ENCODE data around the gene RASGRF2.

DNA sequence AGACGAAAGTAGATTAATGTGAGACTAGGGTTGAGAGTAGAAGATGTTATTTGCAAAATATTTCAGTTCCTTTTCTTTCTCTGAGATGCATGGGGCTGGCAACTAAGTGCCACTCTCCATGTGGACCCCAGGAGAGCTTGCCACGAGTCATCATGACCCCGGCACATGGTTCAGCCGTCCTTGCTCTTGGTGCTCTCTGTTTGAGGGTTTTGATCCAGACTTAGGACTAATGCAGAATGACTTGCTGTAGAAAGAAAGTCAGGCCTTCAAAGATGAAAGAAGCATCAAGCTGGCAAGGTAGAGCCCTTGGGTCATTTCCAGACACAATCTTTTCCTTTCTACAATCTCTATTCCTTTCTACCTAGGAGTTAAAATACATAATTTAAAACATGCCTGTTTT is 84.7 kb downstream of the RASGRF2 start:
- no peak for TF ChIP-seq POLR2A (IDR thresholded peaks at IDR 0.05; ENCODE audit: extremely low read depth, insufficient read length)
- TF ChIP-seq CTCF (IDR thresholded peaks at IDR 0.05; ENCODE audit: low read depth, low read length): no peak
